HG02973 (cell line): Measurements from ENCODE around the gene PTPRZ1.

ENCODE experiments used
- ATAC-seq: cut with Tn5 transposase; IDR thresholded peaks from one replicate; pipeline ENCODE4 v1.9.1; 2021; ENCODE audit warnings: moderate library complexity; ENCODE audit not compliant: unreplicated experiment

The PTPRZ1 gene

GRCh38 chr7:122040147-122040546, 167.2 kb downstream of the PTPRZ1 start:
- no peak for ATAC-seq

GRCh38 chr7:122046402-122046801, 173.4 kb downstream of the PTPRZ1 start:
- ATAC-seq = no peak

- ATAC-seq = no peak
Observed at GRCh38 chr7:122054393-122054792, 181.4 kb downstream of the PTPRZ1 start.

- ATAC-seq = no peak
Observed at GRCh38 chr7:122055073-122055472, 182.1 kb downstream of the PTPRZ1 start.

- no peak for ATAC-seq
Observed at GRCh38 chr7:122056977-122057376, 184.0 kb downstream of the PTPRZ1 start.

- ATAC-seq = no peak
Observed at GRCh38 chr7:122059542-122059941, 186.6 kb downstream of the PTPRZ1 start.

- no peak for ATAC-seq
Observed at GRCh38 chr7:122063146-122063545, 190.2 kb downstream of the PTPRZ1 start.

- no peak for ATAC-seq
Observed at GRCh38 chr7:122064971-122065370, 192.0 kb downstream of the PTPRZ1 start.

- no peak for ATAC-seq
Observed at GRCh38 chr7:122067077-122067476, 194.1 kb downstream of the PTPRZ1 start.

- ATAC-seq = no peak
Observed at GRCh38 chr7:122068046-122068445, 195.1 kb downstream of the PTPRZ1 start.

GRCh38 chr7:122068999-122069398, 196.0 kb downstream of the PTPRZ1 start:
- no peak for ATAC-seq

GRCh38 chr7:122070062-122070461, 197.1 kb downstream of the PTPRZ1 start:
- no peak for ATAC-seq

GRCh38 chr7:122070834-122071233, 197.9 kb downstream of the PTPRZ1 start:
- no peak for ATAC-seq

GRCh38 chr7:122072272-122072671, 199.3 kb downstream of the PTPRZ1 start:
- no peak for ATAC-seq

- ATAC-seq = no peak
Observed at GRCh38 chr7:122072924-122073599, 200.1 kb downstream of the PTPRZ1 start.

- no peak for ATAC-seq
Observed at GRCh38 chr7:122073635-122074034, 200.7 kb downstream of the PTPRZ1 start.

- no peak for ATAC-seq
Observed at GRCh38 chr7:122082160-122082559, 209.2 kb downstream of the PTPRZ1 start.

GRCh38 chr7:122082670-122083069, 209.7 kb downstream of the PTPRZ1 start:
- no peak for ATAC-seq

- peak; percentile 98 for ATAC-seq
Observed at GRCh38 chr7:122092964-122093797, 220.2 kb downstream of the PTPRZ1 start.

- no peak for ATAC-seq
Observed at GRCh38 chr7:122094549-122094948, 221.6 kb downstream of the PTPRZ1 start.

- no peak for ATAC-seq
Observed at GRCh38 chr7:122095642-122096041, 222.7 kb downstream of the PTPRZ1 start.

- no peak for ATAC-seq
Observed at GRCh38 chr7:122100021-122100420, 227.1 kb downstream of the PTPRZ1 start.
